Measurements from ENCODE around the gene C12orf43.

The C12orf43 gene

DNA sequence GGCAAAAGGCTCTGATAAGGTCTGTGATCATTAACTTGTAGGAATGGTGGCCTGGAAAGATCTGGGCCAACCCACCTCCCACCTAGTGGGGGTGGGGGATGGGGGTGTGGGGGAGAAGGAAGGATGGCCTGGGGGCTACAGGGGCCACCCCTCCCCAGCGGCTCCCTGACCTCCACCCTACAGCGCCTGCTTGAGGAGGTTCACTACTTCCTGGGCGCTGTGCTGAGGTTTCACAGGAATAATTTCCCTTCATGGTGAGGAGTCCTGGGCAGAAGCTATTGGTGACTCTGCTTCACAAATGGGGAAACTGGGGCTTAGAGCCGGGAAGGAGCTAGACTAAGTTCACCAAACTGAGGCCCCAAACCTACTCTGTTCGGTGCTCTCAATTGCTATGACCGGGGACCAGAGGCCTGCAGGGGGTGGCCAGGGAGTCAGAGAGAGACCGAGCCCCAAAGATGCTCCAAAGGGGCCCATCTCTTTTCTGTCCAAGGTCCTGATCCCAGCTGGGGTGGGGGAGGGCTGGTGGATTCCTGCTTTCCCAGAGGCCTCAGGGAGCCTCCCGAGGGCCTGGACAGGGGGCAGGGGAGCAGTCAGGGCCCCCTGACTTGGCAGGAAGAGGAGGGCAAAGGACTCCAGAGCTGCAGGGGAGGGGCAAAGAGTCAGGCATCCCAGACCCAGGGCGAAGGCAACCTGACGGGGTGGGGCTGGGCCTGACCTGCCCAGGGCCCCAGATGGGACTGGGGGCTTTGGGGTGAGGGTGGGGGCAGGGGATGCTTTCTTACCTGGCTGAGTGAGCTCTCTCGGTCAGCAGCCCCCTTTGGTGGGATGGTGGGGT is 36.2 kb downstream of the C12orf43 start:
- Histone ChIP-seq H3K27me3 (ENCODE audit: control insufficient read depth in 2 of 2, insufficient read depth in 2 of 2, low read length in 2 of 2) (no peaks in the 10 kb centered on the region), H3K27ac (ENCODE audit: low read depth in 2 of 2, low read length in 2 of 2) (peak overlapping the region; percentile 93 to 95), H3K9ac (ENCODE audit: low read depth in 1 of 2, low read length in 2 of 2) (peak overlapping the region; percentile 81 to 86), H3K9me3 (ENCODE audit: control insufficient read depth in 2 of 2, low read length in 2 of 2) (no peaks in the 10 kb centered on the region), H3K4me3 (ENCODE audit: low read length in 2 of 2) (peak overlapping the region; percentile 72 to 84), H3K36me3 (ENCODE audit: control insufficient read depth in 2 of 2, insufficient read depth in 2 of 2, low read length in 2 of 2) (peaks cover 0 to 5% of the 10 kb centered on the region in 2 donors), H3K4me1 (ENCODE audit: control insufficient read depth in 2 of 2, insufficient read depth in 2 of 2, low read length in 2 of 2) (peaks cover 17 to 46% of the 10 kb centered on the region in 2 donors)

DNA sequence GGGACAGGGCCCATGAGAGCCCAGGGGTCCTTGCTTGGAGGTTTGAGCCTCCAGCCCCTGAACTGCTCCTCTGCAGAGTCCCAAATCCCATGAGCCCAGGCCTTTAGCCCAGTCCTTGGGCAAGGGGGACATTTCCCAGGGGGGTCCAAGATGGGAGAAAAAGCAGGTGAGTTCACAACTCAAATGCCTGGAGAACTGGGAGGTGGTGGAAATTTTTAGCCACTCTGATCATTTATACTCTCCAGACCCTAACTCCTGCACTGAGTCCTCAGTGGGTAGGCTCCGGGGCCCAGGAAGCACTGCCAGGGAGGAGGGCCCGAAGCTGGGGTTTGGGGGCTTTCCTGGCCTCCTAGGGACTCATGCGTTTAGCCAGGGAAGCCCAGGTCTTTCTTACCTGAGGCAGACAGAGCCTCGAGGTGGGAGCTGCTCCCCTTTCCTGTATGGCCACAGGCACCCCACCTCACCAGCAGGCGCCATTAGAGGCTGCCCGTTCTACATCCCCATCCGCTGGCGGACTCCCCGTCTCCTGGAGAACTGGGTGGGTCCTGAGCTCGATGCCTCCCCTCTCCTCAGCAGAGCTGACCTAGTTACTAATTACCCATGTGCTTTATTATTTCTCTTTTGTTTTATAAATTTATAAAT is 36.9 kb downstream of the C12orf43 start:
- peaks cover 0 to 5% of the 10 kb centered on the region in 2 donors for H3K36me3 ChIP-seq (ENCODE audit: control insufficient read depth in 2 of 2, insufficient read depth in 2 of 2, low read length in 2 of 2)
- peak overlapping the region; percentile 93 to 95 for H3K27ac ChIP-seq (ENCODE audit: low read depth in 2 of 2, low read length in 2 of 2)
- no peaks in the 10 kb centered on the region for H3K27me3 ChIP-seq (ENCODE audit: control insufficient read depth in 2 of 2, insufficient read depth in 2 of 2, low read length in 2 of 2)
- no peaks in the 10 kb centered on the region for H3K9me3 ChIP-seq (ENCODE audit: control insufficient read depth in 2 of 2, low read length in 2 of 2)
- H3K4me1 ChIP-seq (ENCODE audit: control insufficient read depth in 2 of 2, insufficient read depth in 2 of 2, low read length in 2 of 2), result peaks cover 12 to 39% of the 10 kb centered on the region in 2 donors
- H3K4me3 ChIP-seq (ENCODE audit: low read length in 2 of 2), result peak overlapping the region; percentile 72 to 84
- H3K9ac ChIP-seq (ENCODE audit: low read depth in 1 of 2, low read length in 2 of 2), result peak overlapping the region; percentile 81 to 86

DNA sequence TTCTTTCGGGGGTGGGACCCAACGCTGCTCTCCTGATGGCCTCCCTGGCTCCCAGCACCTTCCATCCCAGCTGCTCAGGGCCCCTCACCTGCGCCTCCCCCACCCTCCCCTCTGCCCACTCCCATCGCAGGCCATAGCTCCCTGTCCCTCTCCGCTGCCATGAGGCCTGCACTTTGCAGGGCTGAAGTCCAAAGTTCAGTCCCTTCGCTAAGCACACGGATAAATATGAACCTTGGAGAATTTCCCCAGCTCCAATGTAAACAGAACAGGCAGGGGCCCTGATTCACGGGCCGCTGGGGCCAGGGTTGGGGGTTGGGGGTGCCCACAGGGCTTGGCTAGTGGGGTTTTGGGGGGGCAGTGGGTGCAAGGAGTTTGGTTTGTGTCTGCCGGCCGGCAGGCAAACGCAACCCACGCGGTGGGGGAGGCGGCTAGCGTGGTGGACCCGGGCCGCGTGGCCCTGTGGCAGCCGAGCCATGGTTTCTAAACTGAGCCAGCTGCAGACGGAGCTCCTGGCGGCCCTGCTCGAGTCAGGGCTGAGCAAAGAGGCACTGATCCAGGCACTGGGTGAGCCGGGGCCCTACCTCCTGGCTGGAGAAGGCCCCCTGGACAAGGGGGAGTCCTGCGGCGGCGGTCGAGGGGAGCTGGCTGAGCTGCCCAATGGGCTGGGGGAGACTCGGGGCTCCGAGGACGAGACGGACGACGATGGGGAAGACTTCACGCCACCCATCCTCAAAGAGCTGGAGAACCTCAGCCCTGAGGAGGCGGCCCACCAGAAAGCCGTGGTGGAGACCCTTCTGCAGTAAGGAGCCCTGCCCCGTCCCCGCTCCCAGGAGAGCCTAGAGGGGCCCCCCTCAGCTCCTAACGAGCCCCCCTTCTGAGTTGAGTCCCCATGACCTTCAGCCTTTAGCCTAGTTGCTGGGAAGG is 37.7 kb downstream of the C12orf43 start, which contains the start of gene HNF1A:
HNF1A (plus strand) TSS at position 248 of the 924 bp plus-strand sequence; CDS start at position 474, 226 bp downstream.
- Histone ChIP-seq H3K9me3 (ENCODE audit: control insufficient read depth in 2 of 2, low read length in 2 of 2) (no peaks in the 10 kb centered on the region), H3K36me3 (ENCODE audit: control insufficient read depth in 2 of 2, insufficient read depth in 2 of 2, low read length in 2 of 2) (peaks cover 3 to 13% of the 10 kb centered on the region in 2 donors), H3K27ac (ENCODE audit: low read depth in 2 of 2, low read length in 2 of 2) (peak within 1 kb of the TSS; percentile 93 to 95), H3K27me3 (ENCODE audit: control insufficient read depth in 2 of 2, insufficient read depth in 2 of 2, low read length in 2 of 2) (no peaks in the 10 kb centered on the region), H3K9ac (ENCODE audit: low read depth in 1 of 2, low read length in 2 of 2) (peak within 1 kb of the TSS; percentile 81 to 86), H3K4me1 (ENCODE audit: control insufficient read depth in 2 of 2, insufficient read depth in 2 of 2, low read length in 2 of 2) (peaks cover 8 to 39% of the 10 kb centered on the region in 2 donors), H3K4me3 (ENCODE audit: low read length in 2 of 2) (peak within 1 kb of the TSS; percentile 72 to 84)

DNA sequence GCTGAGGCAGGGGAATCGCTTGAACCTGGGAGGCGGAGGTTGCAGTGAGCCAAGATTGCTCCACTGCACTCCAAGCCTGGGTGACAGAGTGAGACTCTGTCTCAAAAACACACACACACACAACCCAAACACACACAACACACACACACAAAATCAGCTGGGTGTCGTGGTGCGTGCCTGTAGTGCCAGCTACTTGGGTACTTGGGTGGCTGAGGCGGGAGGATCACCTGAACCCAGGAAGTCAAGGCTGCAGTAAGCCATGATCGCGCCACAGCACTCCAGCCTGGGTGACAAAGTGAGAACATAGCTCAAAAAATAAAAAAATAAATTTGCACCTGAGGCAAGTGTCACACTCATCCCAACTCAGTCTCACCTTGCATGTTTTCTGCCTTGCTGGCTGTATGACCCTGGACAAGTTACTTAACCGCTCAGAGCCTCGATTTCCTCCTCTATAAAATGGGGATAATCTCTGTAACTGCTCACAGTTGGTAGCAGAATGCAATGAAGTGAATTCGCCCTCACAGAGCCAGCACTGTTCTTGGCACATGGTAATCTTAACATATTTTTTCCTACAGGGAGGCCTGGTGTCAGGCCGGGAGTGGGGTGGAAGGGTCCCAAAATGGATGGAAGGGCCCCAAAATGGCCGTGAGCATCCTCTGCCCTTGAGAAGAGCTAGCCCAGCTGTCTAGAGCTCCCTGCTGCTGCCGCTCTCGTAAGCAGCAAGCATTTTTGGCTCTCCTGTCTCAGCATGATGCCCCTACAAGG is 38.6 kb downstream of the C12orf43 start:
- peaks cover 7 to 35% of the 10 kb centered on the region in 2 donors for H3K4me1 ChIP-seq (ENCODE audit: control insufficient read depth in 2 of 2, insufficient read depth in 2 of 2, low read length in 2 of 2)
- no peaks in the 10 kb centered on the region for H3K9me3 ChIP-seq (ENCODE audit: control insufficient read depth in 2 of 2, low read length in 2 of 2)
- no peaks in the 10 kb centered on the region for H3K27me3 ChIP-seq (ENCODE audit: control insufficient read depth in 2 of 2, insufficient read depth in 2 of 2, low read length in 2 of 2)
- peak overlapping the region in 1 of 2 donors; percentile 75 for H3K9ac ChIP-seq (ENCODE audit: low read depth in 1 of 2, low read length in 2 of 2)
- peaks cover 11 to 19% of the 10 kb centered on the region in 2 donors for H3K36me3 ChIP-seq (ENCODE audit: control insufficient read depth in 2 of 2, insufficient read depth in 2 of 2, low read length in 2 of 2)
- peak overlapping the region; percentile 93 to 95 for H3K27ac ChIP-seq (ENCODE audit: low read depth in 2 of 2, low read length in 2 of 2)
- H3K4me3 ChIP-seq (ENCODE audit: low read length in 2 of 2), result peak overlapping the region; percentile 72 to 84

DNA sequence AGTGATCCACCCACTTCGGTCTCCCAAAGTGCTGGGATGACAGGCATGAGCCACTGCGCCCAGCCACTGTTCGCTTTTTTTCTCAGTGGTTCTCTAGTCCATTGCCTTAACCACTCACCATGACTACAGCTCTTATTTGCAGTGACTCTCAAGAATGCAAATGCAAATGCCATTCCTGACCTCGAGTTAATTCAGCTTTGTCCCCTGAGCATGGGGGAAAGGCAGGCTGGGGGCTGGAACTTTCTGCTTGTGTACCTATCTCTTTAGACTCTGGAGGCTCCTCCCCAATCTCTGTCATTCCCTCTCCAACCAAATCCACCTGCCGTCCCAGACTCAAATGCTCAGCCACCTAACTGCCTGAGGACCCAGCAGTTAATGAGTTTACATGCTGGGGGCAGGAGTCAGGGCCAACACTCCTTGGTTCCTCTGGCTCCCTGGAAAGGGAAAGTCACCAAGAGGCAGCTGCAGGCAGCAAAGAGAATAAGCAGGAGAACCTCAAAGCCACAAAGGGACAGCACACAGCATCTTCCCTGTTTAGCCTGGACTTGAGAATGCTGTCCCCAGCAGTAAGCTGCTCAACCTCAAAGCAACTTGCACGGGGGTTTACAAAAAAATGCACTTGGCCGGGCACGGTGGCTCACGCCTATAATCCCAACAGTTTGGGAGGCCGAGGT is 43.3 kb downstream of the C12orf43 start:
- no peaks in the 10 kb centered on the region for H3K27me3 ChIP-seq (ENCODE audit: control insufficient read depth in 2 of 2, insufficient read depth in 2 of 2, low read length in 2 of 2)
- no peak overlapping the region for H3K27ac ChIP-seq (ENCODE audit: low read depth in 2 of 2, low read length in 2 of 2)

DNA sequence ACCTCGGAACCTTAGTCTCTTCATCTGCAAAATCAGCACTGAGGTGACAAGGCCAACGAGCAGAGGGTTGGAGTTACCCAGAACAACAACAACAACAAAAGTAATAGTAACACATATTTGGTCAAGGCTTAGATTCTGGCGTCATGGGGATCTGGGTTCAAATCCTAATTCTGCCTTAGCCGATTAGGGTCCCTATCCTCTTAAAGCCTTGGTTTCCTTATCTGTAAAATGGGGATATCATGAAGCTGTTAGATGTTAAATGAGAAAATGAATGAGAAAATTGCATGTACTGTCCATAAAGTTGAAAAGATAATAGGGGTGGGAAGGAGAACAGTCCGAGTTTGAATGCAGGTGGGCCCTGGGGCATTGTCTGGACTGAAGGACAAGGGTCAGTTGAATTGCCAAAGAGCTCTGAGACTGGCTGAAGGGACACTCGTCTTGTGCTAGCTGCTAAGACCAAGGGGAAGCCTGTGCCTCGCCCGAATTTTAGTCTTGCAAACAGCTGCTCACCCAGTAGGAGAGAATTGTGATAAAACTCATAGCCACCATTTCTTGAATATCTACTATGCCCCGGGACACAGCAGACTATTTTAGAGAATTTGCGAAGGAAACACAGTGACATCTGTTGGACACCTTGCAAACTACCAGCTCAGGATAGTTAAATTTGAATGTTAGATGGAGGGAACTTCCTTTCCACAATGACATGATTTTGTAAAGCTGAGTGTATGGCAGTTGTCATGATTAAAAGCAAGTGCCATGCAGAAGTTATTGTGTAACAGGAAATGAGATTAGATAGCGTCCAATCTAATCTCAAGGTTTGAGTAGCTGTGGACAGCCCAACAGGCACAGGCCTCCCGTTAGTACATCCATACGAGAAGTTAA is 44.7 kb downstream of the C12orf43 start:
- H3K9ac ChIP-seq (ENCODE audit: low read depth in 1 of 2, low read length in 2 of 2), result peak overlapping the region in 1 of 2 donors; percentile 6
- H3K9me3 ChIP-seq (ENCODE audit: control insufficient read depth in 2 of 2, low read length in 2 of 2), result no peaks in the 10 kb centered on the region
- no peak overlapping the region for H3K4me3 ChIP-seq (ENCODE audit: low read length in 2 of 2)
- H3K27ac ChIP-seq (ENCODE audit: low read depth in 2 of 2, low read length in 2 of 2), result no peak overlapping the region
- no peaks in the 10 kb centered on the region for H3K27me3 ChIP-seq (ENCODE audit: control insufficient read depth in 2 of 2, insufficient read depth in 2 of 2, low read length in 2 of 2)
- H3K4me1 ChIP-seq (ENCODE audit: control insufficient read depth in 2 of 2, insufficient read depth in 2 of 2, low read length in 2 of 2), result peaks cover 0 to 14% of the 10 kb centered on the region in 2 donors
- H3K36me3 ChIP-seq (ENCODE audit: control insufficient read depth in 2 of 2, insufficient read depth in 2 of 2, low read length in 2 of 2), result peaks cover 29 to 41% of the 10 kb centered on the region in 2 donors

More for the DNA sequence above, 43.3 kb downstream of the C12orf43 start:
- no peaks in the 10 kb centered on the region for H3K9me3 ChIP-seq (ENCODE audit: control insufficient read depth in 2 of 2, low read length in 2 of 2)
- H3K9ac ChIP-seq (ENCODE audit: low read depth in 1 of 2, low read length in 2 of 2), result no peak overlapping the region
- H3K36me3 ChIP-seq (ENCODE audit: control insufficient read depth in 2 of 2, insufficient read depth in 2 of 2, low read length in 2 of 2), result peaks cover 29 to 41% of the 10 kb centered on the region in 2 donors
- no peak overlapping the region for H3K4me3 ChIP-seq (ENCODE audit: low read length in 2 of 2)
- peaks cover 0 to 23% of the 10 kb centered on the region in 2 donors for H3K4me1 ChIP-seq (ENCODE audit: control insufficient read depth in 2 of 2, insufficient read depth in 2 of 2, low read length in 2 of 2)

DNA sequence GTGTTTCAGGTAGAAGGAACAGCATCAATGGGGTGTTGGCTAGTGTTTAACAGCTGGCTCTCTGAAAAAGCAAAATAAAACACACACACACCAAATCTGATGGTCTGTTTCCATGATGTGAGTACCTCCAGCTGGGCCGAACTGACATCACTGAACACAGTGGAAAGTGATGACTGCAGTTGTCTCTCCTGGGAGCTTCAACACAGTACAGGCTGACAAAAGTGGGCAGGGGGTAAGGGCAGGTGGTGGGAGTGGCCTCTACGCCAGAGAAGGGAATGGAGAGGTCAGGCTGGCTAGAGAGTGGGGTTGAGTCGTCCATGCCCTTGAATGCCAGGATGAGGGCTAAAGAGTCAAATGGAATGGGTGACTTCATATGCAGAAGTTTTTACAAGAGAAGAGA is 46.0 kb downstream of the C12orf43 start:
- peaks cover 4 to 14% of the 10 kb centered on the region in 2 donors for H3K4me1 ChIP-seq (ENCODE audit: control insufficient read depth in 2 of 2, insufficient read depth in 2 of 2, low read length in 2 of 2)
- H3K4me3 ChIP-seq (ENCODE audit: low read length in 2 of 2), result no peak overlapping the region
- no peak overlapping the region for H3K27ac ChIP-seq (ENCODE audit: low read depth in 2 of 2, low read length in 2 of 2)
- peaks cover 29 to 36% of the 10 kb centered on the region in 2 donors for H3K36me3 ChIP-seq (ENCODE audit: control insufficient read depth in 2 of 2, insufficient read depth in 2 of 2, low read length in 2 of 2)
- H3K9me3 ChIP-seq (ENCODE audit: control insufficient read depth in 2 of 2, low read length in 2 of 2), result no peaks in the 10 kb centered on the region
- no peaks in the 10 kb centered on the region for H3K27me3 ChIP-seq (ENCODE audit: control insufficient read depth in 2 of 2, insufficient read depth in 2 of 2, low read length in 2 of 2)
- no peak overlapping the region for H3K9ac ChIP-seq (ENCODE audit: low read depth in 1 of 2, low read length in 2 of 2)

DNA sequence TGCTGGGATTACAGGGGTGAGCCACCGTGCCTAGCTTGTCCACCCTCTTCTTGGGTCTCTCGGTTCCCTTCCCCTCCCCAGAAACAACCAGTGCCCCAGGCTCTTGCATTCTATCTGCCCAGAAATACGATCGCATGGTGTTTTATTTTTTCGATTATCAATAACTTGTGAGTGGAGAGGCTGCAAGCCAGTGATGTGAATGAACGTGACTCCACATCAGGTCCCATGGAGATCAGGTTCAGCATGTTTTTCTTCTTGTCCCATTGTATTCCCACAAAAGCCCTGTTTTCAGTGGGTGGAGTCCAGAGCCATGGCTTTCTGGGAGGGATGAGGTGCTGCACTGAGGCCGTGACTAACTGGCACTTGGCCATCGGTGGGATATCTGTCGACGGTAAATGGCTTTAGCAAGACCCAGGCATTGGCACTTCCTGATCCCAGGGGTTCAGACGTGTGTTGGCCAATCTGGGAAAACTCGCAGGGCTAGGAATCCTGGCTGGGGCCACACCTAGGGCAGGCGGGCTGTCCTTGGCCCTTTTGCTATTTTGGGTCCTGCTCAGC is 50.7 kb downstream of the C12orf43 start:
- Histone ChIP-seq H3K36me3 (ENCODE audit: control insufficient read depth in 2 of 2, insufficient read depth in 2 of 2, low read length in 2 of 2) (peaks cover 12 to 15% of the 10 kb centered on the region in 2 donors), H3K9ac (ENCODE audit: low read depth in 1 of 2, low read length in 2 of 2) (no peak overlapping the region), H3K4me1 (ENCODE audit: control insufficient read depth in 2 of 2, insufficient read depth in 2 of 2, low read length in 2 of 2) (peaks cover 15 to 25% of the 10 kb centered on the region in 2 donors), H3K4me3 (ENCODE audit: low read length in 2 of 2) (no peak overlapping the region), H3K9me3 (ENCODE audit: control insufficient read depth in 2 of 2, low read length in 2 of 2) (no peaks in the 10 kb centered on the region), H3K27me3 (ENCODE audit: control insufficient read depth in 2 of 2, insufficient read depth in 2 of 2, low read length in 2 of 2) (no peaks in the 10 kb centered on the region), H3K27ac (ENCODE audit: low read depth in 2 of 2, low read length in 2 of 2) (peak overlapping the region; percentile 40 to 49)

All from mucosa of rectum (tissue), 2 donors.